HEK293 (cell line): ENCODE measurements around the gene PPP1R3E.

Experiments used
- CTCF ChIA-PET: fragments of 350-600 bp; formaldehyde crosslinking; extraction: SDS; loops from one replicate; lab custom pipeline; 2021; ENCODE audit warnings: antibody characterized with exemption; lab: Yijun Ruan, JAX
- POLR2A ChIA-PET: fragments of 300-600 bp; formaldehyde crosslinking; extraction: SDS; loops from one replicate; lab custom pipeline; 2020; ENCODE audit warnings: antibody characterized with exemption, inconsistent platforms; lab: Yijun Ruan, JAX
- H3K27ac ChIP-seq: fragments of 200-500 bp; sonication (Bioruptor generic); 2 replicates; pipeline ENCODE4 v1.5.1; 2014; ENCODE audit warnings: low read depth, low read length, control low read depth, inconsistent platforms; ENCODE audit errors: extremely low read depth
- H3K36me3 ChIP-seq, 2 experiments: fragments of 200-500 bp in 1 of 2; sonication (Bioruptor generic) in 1 of 2; 1 replicate in 1 of 2; 2 replicates in 1 of 2; pipeline ENCODE4 v1.5.1; 2014 to 2017; ENCODE audit warnings: inconsistent platforms in 2 of 2, low read length in 2 of 2; ENCODE audit not compliant: control insufficient read depth in 2 of 2, insufficient read depth in 1 of 2
- H3K4me1 ChIP-seq: fragments of 200-500 bp; sonication (Bioruptor generic); 2 replicates; pipeline ENCODE4 v1.5.1; 2014; ENCODE audit warnings: mild to moderate bottlenecking, low read length, inconsistent platforms; ENCODE audit not compliant: control insufficient read depth, insufficient read depth
- H3K4me3 ChIP-seq: 2 replicates; pipeline ENCODE4 v1.5.1; 2011; ENCODE audit warnings: low read depth, mild to moderate bottlenecking, control low read depth, low read length, moderate library complexity
- H3K9me3 ChIP-seq: fragments of 200-500 bp; sonication (Bioruptor generic); 2 replicates; pipeline ENCODE4 v1.5.1; 2014; ENCODE audit warnings: low read depth, low read length, inconsistent platforms; ENCODE audit not compliant: control insufficient read depth, insufficient read depth
- GFI1B ChIP-seq: fragments of 450-650 bp; formaldehyde crosslinking; IDR thresholded peaks from 2 replicates; pipeline ENCODE4 v1.5.1; 2016; ENCODE audit warnings: missing biosample characterization, missing genetic modification characterization
- GLIS2 ChIP-seq: fragments of 450-650 bp; formaldehyde crosslinking; IDR thresholded peaks from 2 replicates; pipeline ENCODE4 v1.5.1; 2016; ENCODE audit warnings: missing biosample characterization, missing genetic modification characterization
- KLF10 ChIP-seq: fragments of 450-650 bp; IDR thresholded peaks from 2 replicates; pipeline ENCODE4 v1.5.1; 2018; ENCODE audit warnings: missing biosample characterization, mild to moderate bottlenecking, missing genetic modification characterization
- PRDM1 ChIP-seq: fragments of 450-650 bp; formaldehyde crosslinking; IDR thresholded peaks from 2 replicates; pipeline ENCODE4; 2016; ENCODE audit warnings: missing biosample characterization, missing genetic modification characterization
- PRDM4 ChIP-seq: fragments of 450-650 bp; formaldehyde crosslinking; IDR thresholded peaks from 2 replicates; pipeline ENCODE4 v1.5.1; 2017; ENCODE audit warnings: missing biosample characterization, missing genetic modification characterization
- RBAK ChIP-seq: fragments of 450-650 bp; formaldehyde crosslinking; IDR thresholded peaks from 2 replicates; pipeline ENCODE4 v1.5.1; 2016; ENCODE audit warnings: missing biosample characterization, missing genetic modification characterization
- SALL2 ChIP-seq: fragments of 450-650 bp; formaldehyde crosslinking; IDR thresholded peaks from 2 replicates; pipeline ENCODE4 v1.5.0; 2017; ENCODE audit warnings: missing biosample characterization, mild to moderate bottlenecking, missing genetic modification characterization, borderline replicate concordance
- ZBTB10 ChIP-seq: fragments of 450-650 bp; formaldehyde crosslinking; IDR thresholded peaks from 2 replicates; pipeline ENCODE4 v1.5.1; 2016; ENCODE audit warnings: missing biosample characterization, missing genetic modification characterization
- ZBTB26 ChIP-seq: fragments of 450-650 bp; formaldehyde crosslinking; optimal IDR thresholded peaks from 2 replicates; pipeline ENCODE3; 2016; ENCODE audit warnings: missing biosample characterization, mild to moderate bottlenecking, missing genetic modification characterization
- ZBTB48 ChIP-seq: fragments of 450-650 bp; formaldehyde crosslinking; IDR thresholded peaks from 2 replicates; pipeline ENCODE4 v1.5.1; 2016; ENCODE audit warnings: missing biosample characterization, missing genetic modification characterization
- ZBTB8A ChIP-seq: fragments of 450-650 bp; formaldehyde crosslinking; IDR thresholded peaks from 2 replicates; pipeline ENCODE4 v1.5.1; 2016; ENCODE audit warnings: missing biosample characterization, missing genetic modification characterization
- ZFP69B ChIP-seq: fragments of 450-650 bp; formaldehyde crosslinking; IDR thresholded peaks from 2 replicates; pipeline ENCODE4 v1.5.1; 2016; ENCODE audit warnings: missing biosample characterization, missing genetic modification characterization
- ZNF202 ChIP-seq: fragments of 450-650 bp; formaldehyde crosslinking; IDR thresholded peaks from 2 replicates; pipeline ENCODE4 v1.5.1; 2016; ENCODE audit warnings: missing biosample characterization, missing genetic modification characterization, borderline replicate concordance
- ZNF223 ChIP-seq: fragments of 450-650 bp; formaldehyde crosslinking; IDR thresholded peaks from 2 replicates; pipeline ENCODE4 v1.5.1; 2016; ENCODE audit warnings: missing biosample characterization, missing genetic modification characterization
- ZNF248 ChIP-seq: fragments of 450-650 bp; formaldehyde crosslinking; IDR thresholded peaks from 2 replicates; pipeline ENCODE4 v1.5.1; 2017; ENCODE audit warnings: missing biosample characterization, missing genetic modification characterization
- ZNF280C ChIP-seq: fragments of 450-650 bp; formaldehyde crosslinking; IDR thresholded peaks from 2 replicates; pipeline ENCODE4 v1.5.1; 2016; ENCODE audit warnings: missing biosample characterization, missing genetic modification characterization
- ZNF549 ChIP-seq: fragments of 450-650 bp; IDR thresholded peaks from 2 replicates; pipeline ENCODE4 v1.5.1; 2018; ENCODE audit warnings: missing biosample characterization, missing genetic modification characterization, mild to moderate bottlenecking, inconsistent platforms, moderate library complexity
- ZNF600 ChIP-seq: fragments of 450-650 bp; formaldehyde crosslinking; IDR thresholded peaks from 2 replicates; pipeline ENCODE4 v1.5.1; 2016; ENCODE audit warnings: missing biosample characterization, missing genetic modification characterization
- ZNF610 ChIP-seq: fragments of 450-650 bp; formaldehyde crosslinking; IDR thresholded peaks from 2 replicates; pipeline ENCODE4 v1.5.1; 2016; ENCODE audit warnings: missing biosample characterization, missing genetic modification characterization, borderline replicate concordance
- ZNF701 ChIP-seq: fragments of 450-650 bp; formaldehyde crosslinking; IDR thresholded peaks from 2 replicates; pipeline ENCODE4 v1.5.1; 2016; ENCODE audit warnings: missing biosample characterization, missing genetic modification characterization
- ZNF704 ChIP-seq: fragments of 450-650 bp; formaldehyde crosslinking; IDR thresholded peaks from 2 replicates; pipeline ENCODE4 v1.5.1; 2016; ENCODE audit warnings: missing biosample characterization, missing genetic modification characterization
- ZNF747 ChIP-seq: fragments of 450-650 bp; formaldehyde crosslinking; IDR thresholded peaks from 2 replicates; pipeline ENCODE4 v1.5.1; 2016; ENCODE audit warnings: missing biosample characterization, missing genetic modification characterization
- ZNF777 ChIP-seq: fragments of 450-650 bp; formaldehyde crosslinking; IDR thresholded peaks from 2 replicates; pipeline ENCODE4 v1.5.1; 2017; ENCODE audit warnings: missing biosample characterization, missing genetic modification characterization, borderline replicate concordance
- ZNF791 ChIP-seq: fragments of 450-650 bp; formaldehyde crosslinking; IDR thresholded peaks from 2 replicates; pipeline ENCODE4 v1.5.1; 2016; ENCODE audit warnings: missing biosample characterization, missing genetic modification characterization

The PPP1R3E gene

GRCh38 chr14:23252420-23253333, 50.0 kb downstream of the PPP1R3E start:
- Histone ChIP-seq H3K36me3 (no peaks in the 10 kb centered on the region), H3K9me3 (no peaks in the 10 kb centered on the region), H3K4me1 (no peaks in the 10 kb centered on the region), H3K27ac (no peak overlapping the region), H3K4me3 (no peak overlapping the region)
- TF ChIP-seq ZNF791 (no peak), ZNF549 (no peak), ZFP69B (tag by site-specific recombination) (no peak), ZBTB26 (tag by site-specific recombination) (no peak), PRDM4 (tag by site-specific recombination) (no peak)
- ChIA-PET CTCF (interaction anchor here (1.0 kb wide), 1 partner anchor 47 kb away, joined by 4 read pairs; no protein-coding TSS in a partner anchor), POLR2A (no interaction called here)

GRCh38 chr14:23252006-23252405, 50.7 kb downstream of the PPP1R3E start:
- no peak overlapping the region for H3K4me3 ChIP-seq
- ChIA-PET POLR2A (no interaction called here), CTCF (interaction anchor here (1.0 kb wide), 1 partner anchor 48 kb away, joined by 4 read pairs; no protein-coding TSS in a partner anchor)
- no peaks in the 10 kb centered on the region for H3K36me3 ChIP-seq
- TF ChIP-seq ZNF280C (tag by site-specific recombination): no peak
- no peak for TF ChIP-seq ZNF202 (tag by site-specific recombination)
- TF ChIP-seq ZBTB10 (tag by site-specific recombination): no peak
- TF ChIP-seq SALL2: no peak
- no peak for TF ChIP-seq ZNF248
- TF ChIP-seq GLIS2 (tag by site-specific recombination): no peak
- no peak for TF ChIP-seq ZNF747 (tag by site-specific recombination)
- no peak for TF ChIP-seq ZBTB48 (tag by site-specific recombination)
- TF ChIP-seq ZNF701 (tag by site-specific recombination): no peak
- TF ChIP-seq ZNF223: no peak
- no peak for TF ChIP-seq ZNF704 (tag by site-specific recombination)
- TF ChIP-seq ZNF777 (tag by site-specific recombination): no peak
- TF ChIP-seq ZNF610: no peak
- no peak for TF ChIP-seq GFI1B (tag by site-specific recombination)
- no peak for TF ChIP-seq ZNF600 (tag by site-specific recombination)
- TF ChIP-seq ZBTB8A: no peak
- TF ChIP-seq RBAK (tag by site-specific recombination): no peak
- TF ChIP-seq PRDM1 (tag by site-specific recombination): no peak
- no peak for TF ChIP-seq KLF10
- no peaks in the 10 kb centered on the region for H3K9me3 ChIP-seq
- no peaks in the 10 kb centered on the region for H3K4me1 ChIP-seq
- H3K27ac ChIP-seq: no peak overlapping the region
